H1 (cell line): ENCODE results near the gene TRAPPC6A. TPM values are rescaled to one million over a fixed set of nuclear protein-coding genes. Genes with fewer than 3 reads are reported as not detected.
A peak's percentile ranks its signal among the peaks of the same experiment; 100 is the strongest.

ENCODE experiments used
- CBX8 ChIP-seq: fragments of 300-800, 300-1000 bp; sonication (generic); IDR thresholded peaks from 2 replicates; pipeline ENCODE4 v1.7.1; 2016; ENCODE audit warnings: low read depth, low read length, borderline replicate concordance
- CHD7 ChIP-seq: fragments of 300-600 bp; sonication (generic); IDR thresholded peaks from 2 replicates; pipeline ENCODE4 v1.7.1; 2012; ENCODE audit warnings: low read length, moderate library complexity, mild to moderate bottlenecking, inconsistent platforms; ENCODE audit not compliant: insufficient replicate concordance
- FOSL1 ChIP-seq: IDR thresholded peaks from 2 replicates; pipeline ENCODE4 v1.6.1; 2011; ENCODE audit warnings: mild to moderate bottlenecking, low read depth, low read length, moderate library complexity; ENCODE audit not compliant: insufficient read depth
- GABPA ChIP-seq: IDR thresholded peaks from 2 replicates; pipeline ENCODE4 v1.6.1; 2011; ENCODE audit warnings: mild to moderate bottlenecking, low read length, moderate library complexity, borderline replicate concordance; ENCODE audit not compliant: insufficient read depth
- KDM4A ChIP-seq: IDR thresholded peaks from one replicate; pipeline ENCODE4 v1.7.1; 2012; ENCODE audit warnings: low read depth, mild to moderate bottlenecking, moderate library complexity, low read length, inconsistent platforms; ENCODE audit not compliant: severe bottlenecking
- MAFK ChIP-seq: IDR thresholded peaks from 2 replicates; pipeline ENCODE4 v1.6.1; 2012; ENCODE audit warnings: low read depth, mild to moderate bottlenecking, improper control_type of control experiment, low read length
- PHF8 ChIP-seq: fragments of 200-600 bp; sonication (generic); conservative IDR thresholded peaks from 2 replicates; pipeline ENCODE4 v1.7.1; 2012; ENCODE audit warnings: low read depth, mild to moderate bottlenecking, inconsistent platforms, low read length, moderate library complexity
- SIN3A ChIP-seq, 2 experiments: IDR thresholded peaks in 1 of 2; conservative IDR thresholded peaks in 1 of 2; 2 replicates each; pipeline ENCODE4 v1.6.1; 2011 to 2012; ENCODE audit warnings: low read length in 2 of 2, improper control_type of control experiment in 1 of 2, low read depth in 1 of 2, mild to moderate bottlenecking in 1 of 2
- polyA plus RNA-seq, 7 experiments: library from polyadenylated mRNA; depleted of rRNA in 3 of 7; stranded (reverse) in 5 of 7; unstranded in 2 of 7; fragments of >200 nt in 5 of 7; fragments of 200-250 nt in 2 of 7; gene quantifications; 1 replicate in 5 of 7; 2 replicates in 1 of 7; 4 replicates in 1 of 7; pipeline versions ENCODE4 v1.2.1 to v1.2.3, GENCODE V29; 2011 to 2013; ENCODE audit warnings: missing spikeins in 2 of 7, mixed read lengths in 2 of 7
- total RNA-seq: library from RNA; stranded (reverse); fragmentation: NEBNext Ultra II Directional; extraction: Animal tissue kit (Norgen Biotek cat#: 25700); gene quantifications from 2 replicates; pipeline ENCODE4 v1.2.1, GENCODE V29; 2021

Gene TRAPPC6A
- total and polyA plus RNA-seq, 2 of the 8 experiments (the other 6 are each of a cell fraction or from before 2014, with no cell fraction given): 31.8 to 130 TPM

DNA sequence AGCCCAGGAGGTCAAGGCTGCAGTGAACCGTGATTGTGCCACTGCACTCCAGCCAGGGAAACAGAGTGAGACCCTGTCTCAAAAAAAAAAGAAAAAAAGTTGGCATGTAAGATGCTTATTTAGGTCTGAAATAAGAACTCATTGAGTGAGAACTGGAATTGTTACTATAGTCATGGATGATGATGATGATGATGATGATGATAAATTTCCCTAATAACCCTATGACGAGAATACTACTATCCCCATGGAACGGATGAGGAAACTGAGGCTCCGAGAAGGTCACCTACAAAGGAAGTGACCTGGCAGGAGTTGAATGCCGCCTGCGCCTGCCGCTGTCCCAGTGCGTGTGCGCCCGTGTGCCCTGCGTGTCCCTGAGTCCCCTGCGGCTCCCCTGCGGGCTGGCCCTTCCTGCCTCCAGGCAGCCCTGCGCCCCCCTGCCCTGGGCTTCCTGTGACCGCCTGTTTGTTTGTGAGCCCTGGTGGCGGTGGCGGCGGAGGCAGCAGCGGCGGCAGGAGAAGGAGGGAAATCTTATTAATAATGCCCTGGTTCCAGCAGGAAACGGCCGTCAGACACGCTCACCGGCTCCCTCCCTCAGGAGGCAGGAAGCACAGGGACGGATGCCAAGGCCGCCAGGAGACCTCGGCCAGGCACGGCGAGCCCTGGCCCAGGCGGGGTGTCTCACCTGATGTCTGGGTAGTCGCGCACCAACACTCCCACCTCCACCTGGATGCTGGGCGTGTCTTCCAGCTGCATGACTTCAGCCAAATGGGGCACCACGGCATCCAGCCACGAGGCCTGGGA lies 37.6 kb upstream of the TRAPPC6A start (continued):
- TF ChIP-seq SIN3A (conservative IDR thresholded peaks at IDR 0.05 in 1 of 2, IDR thresholded peaks at IDR 0.05 in 1 of 2; ENCODE audit: low read depth in 1 of 2, low read length in 2 of 2) (no peak), MAFK (no peak), CBX8 (no peak), KDM4A (peak; percentile 90), GABPA (peak; percentile 24; the same call in 1 of the 2 replicates), CHD7 (no peak), FOSL1 (no peak), PHF8 (no peak)
